H9 (cell line): ENCODE data around the gene SLC30A3. TPM values are rescaled to one million over a fixed set of nuclear protein-coding genes. Genes with fewer than 3 reads are reported as not detected.

Source experiments
- DNase-seq: peaks from one replicate; pipeline ENCODE4 v3.0.0-alpha.2; 2017
- H2AFZ ChIP-seq: one replicate; pipeline ENCODE4 v1.6.1; 2013; ENCODE audit warnings: mild to moderate bottlenecking, low read length, control low read depth, moderate library complexity
- H2AK5ac ChIP-seq: 2 replicates; pipeline ENCODE4 v1.6.1; 2013; ENCODE audit warnings: low read length, control low read depth, mixed read lengths; ENCODE audit not compliant: insufficient read length
- H2BK120ac ChIP-seq: one replicate; pipeline ENCODE4 v1.6.1; 2013; ENCODE audit warnings: low read depth, mild to moderate bottlenecking, low read length, control low read depth, inconsistent platforms; ENCODE audit not compliant: poor library complexity, severe bottlenecking
- H2BK12ac ChIP-seq: 2 replicates; pipeline ENCODE4 v1.6.1; 2013; ENCODE audit warnings: low read length, control low read depth, mixed read lengths, low read depth; ENCODE audit not compliant: insufficient read length
- H2BK15ac ChIP-seq: 2 replicates; pipeline ENCODE4 v1.6.1; 2013; ENCODE audit warnings: low read depth, low read length, control low read depth
- H2BK20ac ChIP-seq: one replicate; pipeline ENCODE4 v1.6.1; 2013; ENCODE audit warnings: low read depth, mild to moderate bottlenecking, low read length, control low read depth, inconsistent platforms; ENCODE audit not compliant: poor library complexity, severe bottlenecking
- H2BK5ac ChIP-seq: 2 replicates; pipeline ENCODE4 v1.6.1; 2013; ENCODE audit warnings: low read length, control low read depth, mixed read lengths; ENCODE audit not compliant: insufficient read length
- H3K14ac ChIP-seq: 2 replicates; pipeline ENCODE4 v1.6.1; 2013; ENCODE audit warnings: low read length, control low read depth; ENCODE audit not compliant: insufficient read depth
- H3K18ac ChIP-seq: 2 replicates; pipeline ENCODE4 v1.6.1; 2013; ENCODE audit warnings: low read depth, mild to moderate bottlenecking, mixed read lengths, low read length, control low read depth; ENCODE audit not compliant: insufficient read length
- H3K23ac ChIP-seq: 2 replicates; pipeline ENCODE4 v1.6.1; 2013; ENCODE audit warnings: low read length, control low read depth, mixed read lengths, low read depth; ENCODE audit not compliant: insufficient read length
- H3K23me2 ChIP-seq: 2 replicates; pipeline ENCODE4 v1.6.1; 2013; ENCODE audit warnings: low read depth, mild to moderate bottlenecking, mixed read lengths, low read length, control low read depth; ENCODE audit not compliant: insufficient read length, poor library complexity, severe bottlenecking
- H3K27ac ChIP-seq: 2 replicates; pipeline ENCODE4 v1.5.1; 2013; ENCODE audit warnings: low read length, control low read depth, mixed read lengths, low read depth; ENCODE audit not compliant: insufficient read length
- H3K27me3 ChIP-seq: 2 replicates; pipeline ENCODE4 v1.6.1; 2013; ENCODE audit warnings: low read length, control low read depth, inconsistent platforms; ENCODE audit not compliant: insufficient read depth
- H3K4ac ChIP-seq: 2 replicates; pipeline ENCODE4 v1.6.1; 2013; ENCODE audit warnings: low read depth, mild to moderate bottlenecking, control low read depth, inconsistent platforms, low read length, moderate library complexity
- H3K4me1 ChIP-seq: 2 replicates; pipeline ENCODE4 v1.6.1; 2013; ENCODE audit warnings: low read length, control low read depth, inconsistent platforms; ENCODE audit not compliant: insufficient read depth
- H3K4me2 ChIP-seq: 2 replicates; pipeline ENCODE4 v1.6.1; 2013; ENCODE audit warnings: low read length, control low read depth, mixed read lengths; ENCODE audit not compliant: insufficient read length, insufficient read depth
- H3K56ac ChIP-seq: 2 replicates; pipeline ENCODE4 v1.6.1; 2013; ENCODE audit warnings: low read depth, mild to moderate bottlenecking, mixed read lengths, low read length, control low read depth; ENCODE audit not compliant: insufficient read length
- H3K79me1 ChIP-seq: 2 replicates; pipeline ENCODE4 v1.6.1; 2013; ENCODE audit warnings: low read depth, mild to moderate bottlenecking, moderate library complexity, low read length, control low read depth, inconsistent platforms; ENCODE audit not compliant: insufficient read depth, poor library complexity, severe bottlenecking
- H3K79me2 ChIP-seq: 2 replicates; pipeline ENCODE4 v1.6.1; 2013; ENCODE audit warnings: low read length, control low read depth, inconsistent platforms; ENCODE audit not compliant: insufficient read depth
- H3K9ac ChIP-seq: 2 replicates; pipeline ENCODE4 v1.6.1; 2013; ENCODE audit warnings: low read length, control low read depth, mixed read lengths; ENCODE audit not compliant: insufficient read length; ENCODE audit errors: extremely low read depth
- H3K9me3 ChIP-seq: one replicate; pipeline ENCODE4 v1.6.1; 2013; ENCODE audit warnings: low read depth, low read length, inconsistent platforms; ENCODE audit not compliant: control insufficient read depth
- H3T11ph ChIP-seq: one replicate; pipeline ENCODE4 v1.6.1; 2013; ENCODE audit warnings: mild to moderate bottlenecking, low read length, control low read depth, inconsistent platforms
- H4K20me1 ChIP-seq: one replicate; pipeline ENCODE4 v1.6.1; 2013; ENCODE audit not compliant: control insufficient read depth, insufficient read length, insufficient read depth
- H4K5ac ChIP-seq: 2 replicates; pipeline ENCODE4 v1.6.1; 2013; ENCODE audit warnings: low read depth, mild to moderate bottlenecking, mixed read lengths, low read length, control low read depth; ENCODE audit not compliant: insufficient read length
- H4K8ac ChIP-seq: replicated peaks from 2 replicates; pipeline ENCODE4 v1.6.1; 2013; ENCODE audit warnings: low read length, control low read depth, mixed read lengths, low read depth; ENCODE audit not compliant: insufficient read length
- H4K91ac ChIP-seq: 2 replicates; pipeline ENCODE4 v1.6.1; 2013; ENCODE audit warnings: low read depth, mild to moderate bottlenecking, moderate library complexity, mixed read lengths, low read length, control low read depth; ENCODE audit not compliant: insufficient read length
- H3K27ac Mint-ChIP-seq, 3 experiments: 2 replicates in 2 of 3; 3 replicates in 1 of 3; pipeline ENCODE4 v1.8.0; 2020 to 2021; ENCODE audit warnings: mixed read lengths in 3 of 3, mild to moderate bottlenecking in 1 of 3, moderate library complexity in 1 of 3
- H3K27me3 Mint-ChIP-seq: 2 replicates; pipeline ENCODE4 v1.8.0; 2021; ENCODE audit warnings: low read depth, mild to moderate bottlenecking, moderate library complexity, mixed read lengths
- H3K36me3 Mint-ChIP-seq, 3 experiments: 2 replicates in 2 of 3; 3 replicates in 1 of 3; pipeline ENCODE4 v1.8.0; 2020 to 2021; ENCODE audit warnings: low read depth in 3 of 3, mixed read lengths in 3 of 3; ENCODE audit not compliant: insufficient read depth in 1 of 3
- H3K4me1 Mint-ChIP-seq, 2 experiments: 2 replicates each; pipeline ENCODE4 v1.8.0; 2020; ENCODE audit warnings: mixed read lengths in 2 of 2
- H3K4me3 Mint-ChIP-seq, 2 experiments: 2 replicates in 1 of 2; 3 replicates in 1 of 2; pipeline ENCODE4 v1.8.0; 2020 to 2021; ENCODE audit warnings: mild to moderate bottlenecking in 2 of 2, mixed read lengths in 2 of 2, moderate library complexity in 1 of 2
- H3K9me3 Mint-ChIP-seq, 2 experiments: 2 replicates in 1 of 2; 3 replicates in 1 of 2; pipeline ENCODE4 v1.8.0; 2020; ENCODE audit warnings: mild to moderate bottlenecking in 2 of 2, mixed read lengths in 2 of 2, moderate library complexity in 1 of 2
- CTCF ChIP-seq: fragments of 200-600 bp; sonication (generic); conservative IDR thresholded peaks from 3 replicates; pipeline ENCODE4 v1.8.0; 2021; ENCODE audit warnings: antibody characterized with exemption, mild to moderate bottlenecking
- WGBS: extraction: QIAGEN DNeasy Blood & Tissue Kit; methylation state at CpG from one replicate; pipeline ENCODE4 v1.1.7; 2013; ENCODE audit warnings: missing lambda C conversion rate, low lambda C conversion rate, mixed read lengths; ENCODE audit not compliant: insufficient read length; ENCODE audit errors: extremely low coverage; 5-methylcytosine and 5-hydroxymethylcytosine counted together
- total RNA-seq: library from RNA; stranded (reverse); gene quantifications from 2 replicates; pipeline ENCODE4 v1.2.1, GENCODE V29; 2021

The SLC30A3 gene
- total RNA-seq, 1 experiment from 2014 or later: 2.5 TPM

- Histone ChIP-seq H3K56ac (no peak overlapping the region), H2BK5ac (no peak overlapping the region), H2AK5ac (no peak overlapping the region), H3K4me2 (no peak overlapping the region), H3K23ac (no peak overlapping the region), H3T11ph (no peak overlapping the region), H3K18ac (no peak overlapping the region), H3K14ac (no peak overlapping the region), H4K5ac (no peak overlapping the region), H4K8ac (no peak overlapping the region), H3K79me1 (no peaks in the 10 kb centered on the region), H4K20me1 (no peaks in the 10 kb centered on the region), H3K9ac (peak overlapping the region; percentile 10), H2BK20ac (no peak overlapping the region), H2BK120ac (no peak overlapping the region), H2BK12ac (no peak overlapping the region), H3K23me2 (peaks cover 10% of the 10 kb centered on the region), H2BK15ac (no peak overlapping the region), H3K27me3 (no peaks in the 10 kb centered on the region), H3K79me2 (no peaks in the 10 kb centered on the region), H3K4ac (no peak overlapping the region), H2AFZ (no peak overlapping the region), H3K4me1 (no peaks in the 10 kb centered on the region), H3K27ac (no peak overlapping the region), H3K9me3 (no peaks in the 10 kb centered on the region), H4K91ac (no peak overlapping the region)
- no CpG with 5 or more reads among the region's 6 CpGs for WGBS
- peaks cover 30 to 34% of the 10 kb centered on the region in 2 experiments for H3K4me1 Mint-ChIP-seq
- no peak for DNase-seq
- TF ChIP-seq CTCF: no peak
- no peaks in the 10 kb centered on the region for H3K27me3 Mint-ChIP-seq
- H3K4me3 Mint-ChIP-seq: peak overlapping the region; percentile 49 to 64; a peak in 4 of 5 replicates
- peak overlapping the region in 1 of 3 experiments; percentile 0; a peak in 1 of 7 replicates for H3K27ac Mint-ChIP-seq
- peaks cover 37 to 64% (median 58%) of the 10 kb centered on the region in 3 experiments for H3K36me3 Mint-ChIP-seq
- no peaks in the 10 kb centered on the region for H3K9me3 Mint-ChIP-seq
Measured at GRCh38 chr2:27209621-27210401, 53.0 kb downstream of the SLC30A3 start.
